Measurements from ENCODE around the gene MRM2.

The MRM2 gene

GRCh38 chr7:2251841-2252771 lies 10.1 kb upstream of the MRM2 start:
- DNase-seq (ENCODE audit: low read depth, low spot score) = no peak
- POLR2A ChIA-PET = no interaction called here
- CTCF ChIA-PET = interaction anchor here (1.0 kb wide), 1 partner anchor 10 kb away, joined by 3 read pairs; no protein-coding TSS in a partner anchor
- no peak overlapping the region for H3K4me3 ChIP-seq (ENCODE audit: low read depth, low read length)
- no peak for TF ChIP-seq CTCF (IDR thresholded peaks at IDR 0.05; ENCODE audit: insufficient read depth, low read length, missing control alignments)

- no peak overlapping the region for H3K4me3 ChIP-seq (ENCODE audit: low read depth, low read length)
- ChIA-PET CTCF (interaction anchor here (0.7 kb wide), 1 partner anchor 96 kb away, joined by 3 read pairs; no protein-coding TSS in a partner anchor), POLR2A (no interaction called here)
- TF ChIP-seq CTCF (IDR thresholded peaks at IDR 0.05; ENCODE audit: insufficient read depth, low read length, missing control alignments) = no peak
- DNase-seq (ENCODE audit: low read depth, low spot score) = no peak
Measured at GRCh38 chr7:2251381-2251780, 9.4 kb upstream of the MRM2 start.

- no peak overlapping the region for H3K4me3 ChIP-seq (ENCODE audit: low read depth, low read length)
- TF ChIP-seq CTCF (IDR thresholded peaks at IDR 0.05; ENCODE audit: insufficient read depth, low read length, missing control alignments) = no peak
- no peak for DNase-seq (ENCODE audit: low read depth, low spot score)
- CTCF ChIA-PET = interaction anchor here (1.3 to 3.1 kb wide), 4 partner anchors 10 to 98 kb away, joined by 5 to 33 read pairs (median 11); no protein-coding TSS in a partner anchor
- POLR2A ChIA-PET = interaction anchor here (1.2 kb wide), 1 partner anchor 60 kb away, joined by 7 read pairs; no protein-coding TSS in a partner anchor
Measured at GRCh38 chr7:2249744-2250323, 7.8 kb upstream of the MRM2 start.

- DNase-seq (ENCODE audit: low read depth, low spot score) = peak; percentile 89
- H3K4me3 ChIP-seq (ENCODE audit: low read depth, low read length) = peak overlapping the region; percentile 18; the same call in 1 of the 2 replicates
- ChIA-PET CTCF (interaction anchor here (0.7 to 3.1 kb wide), 8 partner anchors 11 to 668 kb away, joined by 3 to 33 read pairs (median 4); no protein-coding TSS in a partner anchor), POLR2A (interaction anchor here (0.7 to 1.2 kb wide), 5 partner anchors 17 to 105 kb away, joined by 3 to 7 read pairs (median 5); partner anchors contain the start of genes EIF3B and MAD1L1)
- TF ChIP-seq CTCF (IDR thresholded peaks at IDR 0.05; ENCODE audit: insufficient read depth, low read length, missing control alignments) = peak; percentile 15
Measured at GRCh38 chr7:2248984-2249694, 7.1 kb upstream of the MRM2 start.

- ChIA-PET POLR2A (no interaction called here), CTCF (interaction anchor here (0.5 to 3.1 kb wide), 3 partner anchors 9 to 101 kb away, joined by 3 to 33 read pairs (median 15); no protein-coding TSS in a partner anchor)
- H3K4me3 ChIP-seq (ENCODE audit: low read depth, low read length) = no peak overlapping the region
- TF ChIP-seq CTCF (IDR thresholded peaks at IDR 0.05; ENCODE audit: insufficient read depth, low read length, missing control alignments) = peak; percentile 72
- no peak for DNase-seq (ENCODE audit: low read depth, low spot score)
Measured at GRCh38 chr7:2247141-2247995, 5.4 kb upstream of the MRM2 start.
